ENCODE measurements around the gene LPIN1.

DNA sequence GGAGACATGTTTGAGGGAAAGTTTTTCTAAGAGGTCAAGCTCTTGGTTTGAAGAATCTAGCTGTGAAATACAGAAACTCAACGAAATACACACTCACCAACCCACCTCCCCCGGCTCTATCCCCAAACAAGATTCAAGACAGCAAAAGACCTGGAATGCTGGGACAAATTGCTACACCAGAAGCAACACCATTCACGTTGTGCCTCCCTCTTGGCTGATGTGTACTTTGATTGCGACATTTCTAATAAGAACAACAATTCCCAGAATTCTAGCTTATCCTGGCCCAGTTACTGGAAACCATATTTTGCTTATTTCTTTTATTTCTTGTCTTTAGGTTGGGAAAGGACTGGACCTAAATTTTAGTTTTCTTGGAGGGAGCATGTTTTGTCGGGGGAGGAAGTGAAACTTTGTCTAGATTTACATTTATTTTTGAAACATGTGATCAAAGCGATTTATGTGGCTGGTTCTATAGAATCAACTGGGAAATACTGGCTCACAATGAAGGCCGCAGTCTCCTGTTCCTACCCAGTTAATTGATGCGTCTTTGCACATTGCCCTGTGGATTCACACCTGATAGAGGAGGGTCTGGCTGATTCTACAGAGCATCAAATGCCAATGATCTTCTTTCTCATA is 29.6 kb upstream of the LPIN1 start:
- no peak for TF ChIP-seq MYC (IDR thresholded peaks at IDR 0.05; ENCODE audit: borderline replicate concordance, low read length)
- TF ChIP-seq, protein P1, sequence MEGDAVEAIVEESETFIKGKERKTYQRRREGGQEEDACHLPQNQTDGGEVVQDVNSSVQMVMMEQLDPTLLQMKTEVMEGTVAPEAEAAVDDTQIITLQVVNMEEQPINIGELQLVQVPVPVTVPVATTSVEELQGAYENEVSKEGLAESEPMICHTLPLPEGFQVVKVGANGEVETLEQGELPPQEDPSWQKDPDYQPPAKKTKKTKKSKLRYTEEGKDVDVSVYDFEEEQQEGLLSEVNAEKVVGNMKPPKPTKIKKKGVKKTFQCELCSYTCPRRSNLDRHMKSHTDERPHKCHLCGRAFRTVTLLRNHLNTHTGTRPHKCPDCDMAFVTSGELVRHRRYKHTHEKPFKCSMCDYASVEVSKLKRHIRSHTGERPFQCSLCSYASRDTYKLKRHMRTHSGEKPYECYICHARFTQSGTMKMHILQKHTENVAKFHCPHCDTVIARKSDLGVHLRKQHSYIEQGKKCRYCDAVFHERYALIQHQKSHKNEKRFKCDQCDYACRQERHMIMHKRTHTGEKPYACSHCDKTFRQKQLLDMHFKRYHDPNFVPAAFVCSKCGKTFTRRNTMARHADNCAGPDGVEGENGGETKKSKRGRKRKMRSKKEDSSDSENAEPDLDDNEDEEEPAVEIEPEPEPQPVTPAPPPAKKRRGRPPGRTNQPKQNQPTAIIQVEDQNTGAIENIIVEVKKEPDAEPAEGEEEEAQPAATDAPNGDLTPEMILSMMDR (IDR thresholded peaks at IDR 0.05): no peak
- TF ChIP-seq POLR2A (IDR thresholded peaks at IDR 0.05; ENCODE audit: low read length): no peak
- TF ChIP-seq GATA3 (IDR thresholded peaks at IDR 0.05; ENCODE audit: borderline replicate concordance): no peak
- TF ChIP-seq BHLHE40 (IDR thresholded peaks at IDR 0.05; ENCODE audit: low read depth, low read length): no peak
- TF ChIP-seq, protein P2, sequence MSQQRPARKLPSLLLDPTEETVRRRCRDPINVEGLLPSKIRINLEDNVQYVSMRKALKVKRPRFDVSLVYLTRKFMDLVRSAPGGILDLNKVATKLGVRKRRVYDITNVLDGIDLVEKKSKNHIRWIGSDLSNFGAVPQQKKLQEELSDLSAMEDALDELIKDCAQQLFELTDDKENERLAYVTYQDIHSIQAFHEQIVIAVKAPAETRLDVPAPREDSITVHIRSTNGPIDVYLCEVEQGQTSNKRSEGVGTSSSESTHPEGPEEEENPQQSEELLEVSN (IDR thresholded peaks at IDR 0.05; ENCODE audit: borderline replicate concordance, low read depth): no peak
- no peak for TF ChIP-seq MAFK (IDR thresholded peaks at IDR 0.05; ENCODE audit: partially characterized antibody)
- TF ChIP-seq JUNB (IDR thresholded peaks at IDR 0.05): no peak
- TF ChIP-seq, protein P3, sequence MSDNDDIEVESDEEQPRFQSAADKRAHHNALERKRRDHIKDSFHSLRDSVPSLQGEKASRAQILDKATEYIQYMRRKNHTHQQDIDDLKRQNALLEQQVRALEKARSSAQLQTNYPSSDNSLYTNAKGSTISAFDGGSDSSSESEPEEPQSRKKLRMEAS (IDR thresholded peaks at IDR 0.05): no peak
- TF ChIP-seq JUN (IDR thresholded peaks at IDR 0.05): no peak

Data from A549 (cell line).